ENCODE results near the gene SDS.

GRCh38 chr12:113392520-113392919 is 11.2 kb downstream of the SDS start:
- no peak for TF ChIP-seq GATA2 (IDR thresholded peaks at IDR 0.05; ENCODE audit: low read depth, low read length)
- no peak for TF ChIP-seq GATA3 (IDR thresholded peaks at IDR 0.05; ENCODE audit: low read depth, low read length)

Data from SH-SY5Y (cell line).